H9 (cell line): Measurements from ENCODE around the gene CREB3L4. TPM values are rescaled to one million over a fixed set of nuclear protein-coding genes. Genes with fewer than 3 reads are reported as not detected.

Experiments used
- DNase-seq: peaks from one replicate; pipeline ENCODE4 v3.0.0-alpha.2; 2017
- H2AFZ ChIP-seq: one replicate; pipeline ENCODE4 v1.6.1; 2013; ENCODE audit warnings: mild to moderate bottlenecking, low read length, control low read depth, moderate library complexity
- H2AK5ac ChIP-seq: 2 replicates; pipeline ENCODE4 v1.6.1; 2013; ENCODE audit warnings: low read length, control low read depth, mixed read lengths; ENCODE audit not compliant: insufficient read length
- H2BK120ac ChIP-seq: one replicate; pipeline ENCODE4 v1.6.1; 2013; ENCODE audit warnings: low read depth, mild to moderate bottlenecking, low read length, control low read depth, inconsistent platforms; ENCODE audit not compliant: poor library complexity, severe bottlenecking
- H2BK12ac ChIP-seq: 2 replicates; pipeline ENCODE4 v1.6.1; 2013; ENCODE audit warnings: low read length, control low read depth, mixed read lengths, low read depth; ENCODE audit not compliant: insufficient read length
- H2BK15ac ChIP-seq: 2 replicates; pipeline ENCODE4 v1.6.1; 2013; ENCODE audit warnings: low read depth, low read length, control low read depth
- H2BK20ac ChIP-seq: one replicate; pipeline ENCODE4 v1.6.1; 2013; ENCODE audit warnings: low read depth, mild to moderate bottlenecking, low read length, control low read depth, inconsistent platforms; ENCODE audit not compliant: poor library complexity, severe bottlenecking
- H2BK5ac ChIP-seq: 2 replicates; pipeline ENCODE4 v1.6.1; 2013; ENCODE audit warnings: low read length, control low read depth, mixed read lengths; ENCODE audit not compliant: insufficient read length
- H3K14ac ChIP-seq: 2 replicates; pipeline ENCODE4 v1.6.1; 2013; ENCODE audit warnings: low read length, control low read depth; ENCODE audit not compliant: insufficient read depth
- H3K18ac ChIP-seq: 2 replicates; pipeline ENCODE4 v1.6.1; 2013; ENCODE audit warnings: low read depth, mild to moderate bottlenecking, mixed read lengths, low read length, control low read depth; ENCODE audit not compliant: insufficient read length
- H3K23ac ChIP-seq: 2 replicates; pipeline ENCODE4 v1.6.1; 2013; ENCODE audit warnings: low read length, control low read depth, mixed read lengths, low read depth; ENCODE audit not compliant: insufficient read length
- H3K23me2 ChIP-seq: 2 replicates; pipeline ENCODE4 v1.6.1; 2013; ENCODE audit warnings: low read depth, mild to moderate bottlenecking, mixed read lengths, low read length, control low read depth; ENCODE audit not compliant: insufficient read length, poor library complexity, severe bottlenecking
- H3K27ac ChIP-seq: 2 replicates; pipeline ENCODE4 v1.5.1; 2013; ENCODE audit warnings: low read length, control low read depth, mixed read lengths, low read depth; ENCODE audit not compliant: insufficient read length
- H3K27me3 ChIP-seq: 2 replicates; pipeline ENCODE4 v1.6.1; 2013; ENCODE audit warnings: low read length, control low read depth, inconsistent platforms; ENCODE audit not compliant: insufficient read depth
- H3K4ac ChIP-seq: 2 replicates; pipeline ENCODE4 v1.6.1; 2013; ENCODE audit warnings: low read depth, mild to moderate bottlenecking, control low read depth, inconsistent platforms, low read length, moderate library complexity
- H3K4me1 ChIP-seq: 2 replicates; pipeline ENCODE4 v1.6.1; 2013; ENCODE audit warnings: low read length, control low read depth, inconsistent platforms; ENCODE audit not compliant: insufficient read depth
- H3K4me2 ChIP-seq: 2 replicates; pipeline ENCODE4 v1.6.1; 2013; ENCODE audit warnings: low read length, control low read depth, mixed read lengths; ENCODE audit not compliant: insufficient read length, insufficient read depth
- H3K56ac ChIP-seq: 2 replicates; pipeline ENCODE4 v1.6.1; 2013; ENCODE audit warnings: low read depth, mild to moderate bottlenecking, mixed read lengths, low read length, control low read depth; ENCODE audit not compliant: insufficient read length
- H3K79me1 ChIP-seq: 2 replicates; pipeline ENCODE4 v1.6.1; 2013; ENCODE audit warnings: low read depth, mild to moderate bottlenecking, moderate library complexity, low read length, control low read depth, inconsistent platforms; ENCODE audit not compliant: insufficient read depth, poor library complexity, severe bottlenecking
- H3K79me2 ChIP-seq: 2 replicates; pipeline ENCODE4 v1.6.1; 2013; ENCODE audit warnings: low read length, control low read depth, inconsistent platforms; ENCODE audit not compliant: insufficient read depth
- H3K9ac ChIP-seq: 2 replicates; pipeline ENCODE4 v1.6.1; 2013; ENCODE audit warnings: low read length, control low read depth, mixed read lengths; ENCODE audit not compliant: insufficient read length; ENCODE audit errors: extremely low read depth
- H3K9me3 ChIP-seq: one replicate; pipeline ENCODE4 v1.6.1; 2013; ENCODE audit warnings: low read depth, low read length, inconsistent platforms; ENCODE audit not compliant: control insufficient read depth
- H3T11ph ChIP-seq: one replicate; pipeline ENCODE4 v1.6.1; 2013; ENCODE audit warnings: mild to moderate bottlenecking, low read length, control low read depth, inconsistent platforms
- H4K20me1 ChIP-seq: one replicate; pipeline ENCODE4 v1.6.1; 2013; ENCODE audit not compliant: control insufficient read depth, insufficient read length, insufficient read depth
- H4K5ac ChIP-seq: 2 replicates; pipeline ENCODE4 v1.6.1; 2013; ENCODE audit warnings: low read depth, mild to moderate bottlenecking, mixed read lengths, low read length, control low read depth; ENCODE audit not compliant: insufficient read length
- H4K8ac ChIP-seq: replicated peaks from 2 replicates; pipeline ENCODE4 v1.6.1; 2013; ENCODE audit warnings: low read length, control low read depth, mixed read lengths, low read depth; ENCODE audit not compliant: insufficient read length
- H4K91ac ChIP-seq: 2 replicates; pipeline ENCODE4 v1.6.1; 2013; ENCODE audit warnings: low read depth, mild to moderate bottlenecking, moderate library complexity, mixed read lengths, low read length, control low read depth; ENCODE audit not compliant: insufficient read length
- H3K27ac Mint-ChIP-seq, 3 experiments: 2 replicates in 2 of 3; 3 replicates in 1 of 3; pipeline ENCODE4 v1.8.0; 2020 to 2021; ENCODE audit warnings: mixed read lengths in 3 of 3, mild to moderate bottlenecking in 1 of 3, moderate library complexity in 1 of 3
- H3K27me3 Mint-ChIP-seq: 2 replicates; pipeline ENCODE4 v1.8.0; 2021; ENCODE audit warnings: low read depth, mild to moderate bottlenecking, moderate library complexity, mixed read lengths
- H3K36me3 Mint-ChIP-seq, 3 experiments: 2 replicates in 2 of 3; 3 replicates in 1 of 3; pipeline ENCODE4 v1.8.0; 2020 to 2021; ENCODE audit warnings: low read depth in 3 of 3, mixed read lengths in 3 of 3; ENCODE audit not compliant: insufficient read depth in 1 of 3
- H3K4me1 Mint-ChIP-seq, 2 experiments: 2 replicates each; pipeline ENCODE4 v1.8.0; 2020; ENCODE audit warnings: mixed read lengths in 2 of 2
- H3K4me3 Mint-ChIP-seq, 2 experiments: 2 replicates in 1 of 2; 3 replicates in 1 of 2; pipeline ENCODE4 v1.8.0; 2020 to 2021; ENCODE audit warnings: mild to moderate bottlenecking in 2 of 2, mixed read lengths in 2 of 2, moderate library complexity in 1 of 2
- H3K9me3 Mint-ChIP-seq, 2 experiments: 2 replicates in 1 of 2; 3 replicates in 1 of 2; pipeline ENCODE4 v1.8.0; 2020; ENCODE audit warnings: mild to moderate bottlenecking in 2 of 2, mixed read lengths in 2 of 2, moderate library complexity in 1 of 2
- WGBS: extraction: QIAGEN DNeasy Blood & Tissue Kit; methylation state at CpG from one replicate; pipeline ENCODE4 v1.1.7; 2013; ENCODE audit warnings: missing lambda C conversion rate, low lambda C conversion rate, mixed read lengths; ENCODE audit not compliant: insufficient read length; ENCODE audit errors: extremely low coverage; 5-methylcytosine and 5-hydroxymethylcytosine counted together
- total RNA-seq: library from RNA; stranded (reverse); gene quantifications from 2 replicates; pipeline ENCODE4 v1.2.1, GENCODE V29; 2021
- TF ChIP-seq, protein P1 (sequence below): fragments of 200-600 bp; sonication (generic); conservative IDR thresholded peaks from 3 replicates; pipeline ENCODE4 v1.8.0; 2021; ENCODE audit warnings: antibody characterized with exemption, mild to moderate bottlenecking

CREB3L4 gene
- total RNA-seq, 1 experiment from 2014 or later = 27.6 TPM

DNA sequence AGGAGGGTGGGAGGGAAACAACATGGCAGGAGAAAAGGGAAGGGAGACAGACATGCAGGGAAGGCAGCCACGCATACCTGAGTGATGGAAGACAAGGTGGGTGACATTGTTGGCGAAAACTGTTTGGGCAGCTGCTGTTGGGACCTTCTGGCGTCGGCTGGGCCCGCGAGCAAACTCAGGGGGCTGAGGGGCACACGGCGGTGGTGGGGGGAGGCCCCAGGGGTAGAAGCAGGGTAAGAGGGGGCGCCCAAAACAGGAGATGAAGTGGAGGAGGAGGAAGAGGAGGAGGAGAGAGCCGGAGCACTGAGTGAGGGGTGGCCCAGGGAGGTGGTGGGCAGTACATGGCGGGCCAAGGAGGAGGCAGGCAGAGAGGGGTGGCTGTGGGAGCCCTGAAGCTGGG is 16.5 kb upstream of the CREB3L4 start:
- Histone ChIP-seq H3K18ac (no peak overlapping the region), H2BK12ac (no peak overlapping the region), H2BK5ac (no peak overlapping the region), H2BK20ac (no peak overlapping the region), H4K20me1 (peaks cover 2% of the 10 kb centered on the region), H4K5ac (no peak overlapping the region), H4K8ac (no peak overlapping the region), H2AK5ac (no peak overlapping the region), H3K27me3 (no peaks in the 10 kb centered on the region), H3K4ac (no peak overlapping the region), H3K23me2 (no peaks in the 10 kb centered on the region), H3K23ac (no peak overlapping the region), H3K9ac (no peak overlapping the region), H3K4me2 (no peak overlapping the region), H3K9me3 (no peaks in the 10 kb centered on the region), H3K4me1 (no peaks in the 10 kb centered on the region), H3K27ac (no peak overlapping the region), H3K56ac (no peak overlapping the region), H4K91ac (no peak overlapping the region), H2AFZ (no peak overlapping the region), H2BK120ac (no peak overlapping the region), H3K14ac (no peak overlapping the region), H3K79me2 (peaks cover 12% of the 10 kb centered on the region), H3T11ph (no peak overlapping the region), H3K79me1 (peaks cover 6% of the 10 kb centered on the region), H2BK15ac (no peak overlapping the region)
- Mint-ChIP-seq H3K27ac (0 out of 7 replicates have a peak overlapping the region, but pooled peaks of 1 of the 3 experiments have one; percentile 2), H3K9me3 (no peaks in the 10 kb centered on the region), H3K27me3 (no peaks in the 10 kb centered on the region), H3K36me3 (peaks cover 23 to 68% (median 38%) of the 10 kb centered on the region in 3 experiments; a peak in 6 of 7 replicates), H3K4me1 (peaks cover 6 to 7% of the 10 kb centered on the region in 2 experiments; a peak in 3 of 4 replicates), H3K4me3 (no peak overlapping the region)
- WGBS = no CpG with 5 or more reads among the region's 11 CpGs
- DNase-seq = no peak
- TF ChIP-seq, protein P1, sequence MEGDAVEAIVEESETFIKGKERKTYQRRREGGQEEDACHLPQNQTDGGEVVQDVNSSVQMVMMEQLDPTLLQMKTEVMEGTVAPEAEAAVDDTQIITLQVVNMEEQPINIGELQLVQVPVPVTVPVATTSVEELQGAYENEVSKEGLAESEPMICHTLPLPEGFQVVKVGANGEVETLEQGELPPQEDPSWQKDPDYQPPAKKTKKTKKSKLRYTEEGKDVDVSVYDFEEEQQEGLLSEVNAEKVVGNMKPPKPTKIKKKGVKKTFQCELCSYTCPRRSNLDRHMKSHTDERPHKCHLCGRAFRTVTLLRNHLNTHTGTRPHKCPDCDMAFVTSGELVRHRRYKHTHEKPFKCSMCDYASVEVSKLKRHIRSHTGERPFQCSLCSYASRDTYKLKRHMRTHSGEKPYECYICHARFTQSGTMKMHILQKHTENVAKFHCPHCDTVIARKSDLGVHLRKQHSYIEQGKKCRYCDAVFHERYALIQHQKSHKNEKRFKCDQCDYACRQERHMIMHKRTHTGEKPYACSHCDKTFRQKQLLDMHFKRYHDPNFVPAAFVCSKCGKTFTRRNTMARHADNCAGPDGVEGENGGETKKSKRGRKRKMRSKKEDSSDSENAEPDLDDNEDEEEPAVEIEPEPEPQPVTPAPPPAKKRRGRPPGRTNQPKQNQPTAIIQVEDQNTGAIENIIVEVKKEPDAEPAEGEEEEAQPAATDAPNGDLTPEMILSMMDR = no peak
